ENCODE results near the gene IGF2R.

GRCh38 chr6:160080097-160080496, 111.2 kb downstream of the IGF2R start:
- TF ChIP-seq POLR2AphosphoS5 (IDR thresholded peaks at IDR 0.05) (no peak), CTCF (IDR thresholded peaks at IDR 0.05) (no peak), POLR2A (IDR thresholded peaks at IDR 0.05) (no peak)

Measured in breast epithelium (tissue), 3 donors.